ENCODE data around the gene SELENOK.

The SELENOK gene

DNA sequence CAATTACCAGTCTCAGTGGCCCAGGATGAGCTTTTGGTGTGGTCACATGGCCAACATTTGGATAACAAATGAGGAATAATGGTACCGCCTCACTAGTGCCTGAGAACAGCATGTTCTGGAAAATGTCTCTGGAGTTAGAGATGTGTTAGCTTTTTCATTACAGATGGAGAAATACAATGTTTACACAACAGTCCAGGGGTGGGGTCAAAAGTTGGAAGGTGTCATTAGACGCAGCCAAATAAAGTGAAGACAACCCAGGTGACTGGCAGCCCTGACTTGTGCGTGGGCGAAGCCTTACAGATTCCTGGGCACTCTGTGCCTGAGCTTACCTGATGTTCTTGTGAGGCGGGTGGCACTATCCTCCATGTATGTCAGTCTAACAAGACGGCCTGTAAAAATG, 32.5 kb downstream of the SELENOK start:
- no peaks in the 10 kb centered on the region for H3K36me3 ChIP-seq (ENCODE audit: insufficient read depth)
- no peaks in the 10 kb centered on the region for H3K4me1 ChIP-seq (ENCODE audit: low read depth, poor library complexity, severe bottlenecking)
- TF ChIP-seq, protein P1, sequence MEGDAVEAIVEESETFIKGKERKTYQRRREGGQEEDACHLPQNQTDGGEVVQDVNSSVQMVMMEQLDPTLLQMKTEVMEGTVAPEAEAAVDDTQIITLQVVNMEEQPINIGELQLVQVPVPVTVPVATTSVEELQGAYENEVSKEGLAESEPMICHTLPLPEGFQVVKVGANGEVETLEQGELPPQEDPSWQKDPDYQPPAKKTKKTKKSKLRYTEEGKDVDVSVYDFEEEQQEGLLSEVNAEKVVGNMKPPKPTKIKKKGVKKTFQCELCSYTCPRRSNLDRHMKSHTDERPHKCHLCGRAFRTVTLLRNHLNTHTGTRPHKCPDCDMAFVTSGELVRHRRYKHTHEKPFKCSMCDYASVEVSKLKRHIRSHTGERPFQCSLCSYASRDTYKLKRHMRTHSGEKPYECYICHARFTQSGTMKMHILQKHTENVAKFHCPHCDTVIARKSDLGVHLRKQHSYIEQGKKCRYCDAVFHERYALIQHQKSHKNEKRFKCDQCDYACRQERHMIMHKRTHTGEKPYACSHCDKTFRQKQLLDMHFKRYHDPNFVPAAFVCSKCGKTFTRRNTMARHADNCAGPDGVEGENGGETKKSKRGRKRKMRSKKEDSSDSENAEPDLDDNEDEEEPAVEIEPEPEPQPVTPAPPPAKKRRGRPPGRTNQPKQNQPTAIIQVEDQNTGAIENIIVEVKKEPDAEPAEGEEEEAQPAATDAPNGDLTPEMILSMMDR (conservative IDR thresholded peaks at IDR 0.05; ENCODE audit: low read depth, low read length): no peak
- no peak overlapping the region for H3K27ac ChIP-seq
- no peak overlapping the region for H3K9ac ChIP-seq
- no peak overlapping the region for H2AFZ ChIP-seq (ENCODE audit: low read depth)
- H3K4me3 ChIP-seq (IDR thresholded peaks at IDR 0.05; ENCODE audit: insufficient read depth, low read depth, low read length): no peak overlapping the region
- no peak overlapping the region for H3K4me2 ChIP-seq
- no peaks in the 10 kb centered on the region for H3K79me2 ChIP-seq (ENCODE audit: insufficient read depth, low read depth)
- no peaks in the 10 kb centered on the region for H4K20me1 ChIP-seq (ENCODE audit: insufficient read depth)
- H3K27me3 ChIP-seq (ENCODE audit: insufficient read depth, low read depth): no peaks in the 10 kb centered on the region

DNA sequence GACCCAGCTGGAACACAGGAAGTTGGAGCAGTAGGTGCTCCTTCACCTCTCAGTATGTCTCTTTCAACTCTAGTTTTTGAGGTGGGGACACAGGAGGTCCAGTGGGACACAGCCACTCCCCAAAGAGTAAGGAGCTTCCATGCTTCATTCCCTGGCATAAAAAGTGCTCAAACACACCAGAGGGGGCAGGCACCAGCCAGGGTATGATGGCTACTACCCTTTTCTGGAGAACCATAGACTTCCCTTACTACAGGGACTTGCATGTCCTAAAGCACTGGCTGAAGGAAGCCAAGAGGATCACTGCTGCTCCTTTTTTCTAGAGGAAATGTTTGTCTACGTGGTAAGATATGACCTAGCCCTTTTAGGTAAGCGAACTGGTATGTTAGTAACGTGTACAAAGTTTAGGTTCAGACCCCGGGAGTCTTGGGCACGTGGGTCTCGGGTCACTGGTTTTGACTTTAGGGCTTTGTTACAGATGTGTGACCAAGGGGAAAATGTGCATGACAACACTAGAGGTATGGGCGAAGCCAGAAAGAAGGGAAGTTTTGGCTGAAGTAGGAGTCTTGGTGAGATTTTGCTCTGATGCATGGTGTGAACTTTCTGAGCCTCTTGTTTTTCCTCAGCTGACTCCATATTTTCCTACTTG, 33.4 kb downstream of the SELENOK start:
- Histone ChIP-seq H4K20me1 (ENCODE audit: insufficient read depth) (no peaks in the 10 kb centered on the region), H3K27me3 (ENCODE audit: insufficient read depth, low read depth) (no peaks in the 10 kb centered on the region), H3K4me2 (no peak overlapping the region), H3K79me2 (ENCODE audit: insufficient read depth, low read depth) (no peaks in the 10 kb centered on the region), H3K9ac (no peak overlapping the region), H3K36me3 (ENCODE audit: insufficient read depth) (no peaks in the 10 kb centered on the region), H3K4me1 (ENCODE audit: low read depth, poor library complexity, severe bottlenecking) (no peaks in the 10 kb centered on the region), H2AFZ (ENCODE audit: low read depth) (no peak overlapping the region), H3K4me3 (IDR thresholded peaks at IDR 0.05; ENCODE audit: insufficient read depth, low read depth, low read length) (no peak overlapping the region), H3K27ac (no peak overlapping the region)
- TF ChIP-seq, protein P1 (conservative IDR thresholded peaks at IDR 0.05; ENCODE audit: low read depth, low read length): no peak

DNA sequence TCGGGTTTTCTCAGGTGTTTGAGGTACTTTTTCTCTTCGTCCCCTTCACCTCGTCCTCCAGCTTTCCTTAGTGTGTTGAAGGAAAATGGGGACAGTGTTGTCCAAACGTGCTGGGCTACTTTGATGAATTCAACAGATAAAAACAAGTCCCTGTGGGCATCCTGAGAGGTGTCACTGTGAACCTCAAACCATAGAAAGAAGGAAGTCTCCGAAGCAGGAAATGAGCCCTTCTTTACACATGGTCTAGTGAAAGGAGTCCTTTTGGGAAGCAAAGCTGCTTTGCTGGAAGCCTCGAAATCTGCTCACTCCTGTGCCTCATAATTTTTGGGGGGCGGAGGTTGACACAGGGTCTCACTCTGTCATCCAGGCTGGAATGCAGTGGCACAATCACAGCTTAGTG, 34.7 kb downstream of the SELENOK start:
- no peaks in the 10 kb centered on the region for H3K36me3 ChIP-seq (ENCODE audit: insufficient read depth)
- no peak overlapping the region for H3K4me2 ChIP-seq
- H4K20me1 ChIP-seq (ENCODE audit: insufficient read depth): no peaks in the 10 kb centered on the region
- H2AFZ ChIP-seq (ENCODE audit: low read depth): no peak overlapping the region
- no peak overlapping the region for H3K9ac ChIP-seq
- no peak overlapping the region for H3K27ac ChIP-seq
- H3K27me3 ChIP-seq (ENCODE audit: insufficient read depth, low read depth): no peaks in the 10 kb centered on the region
- H3K79me2 ChIP-seq (ENCODE audit: insufficient read depth, low read depth): no peaks in the 10 kb centered on the region
- TF ChIP-seq, protein P1 (conservative IDR thresholded peaks at IDR 0.05; ENCODE audit: low read depth, low read length): no peak
- no peak overlapping the region for H3K4me3 ChIP-seq (IDR thresholded peaks at IDR 0.05; ENCODE audit: insufficient read depth, low read depth, low read length)
- H3K4me1 ChIP-seq (ENCODE audit: low read depth, poor library complexity, severe bottlenecking): no peaks in the 10 kb centered on the region

DNA sequence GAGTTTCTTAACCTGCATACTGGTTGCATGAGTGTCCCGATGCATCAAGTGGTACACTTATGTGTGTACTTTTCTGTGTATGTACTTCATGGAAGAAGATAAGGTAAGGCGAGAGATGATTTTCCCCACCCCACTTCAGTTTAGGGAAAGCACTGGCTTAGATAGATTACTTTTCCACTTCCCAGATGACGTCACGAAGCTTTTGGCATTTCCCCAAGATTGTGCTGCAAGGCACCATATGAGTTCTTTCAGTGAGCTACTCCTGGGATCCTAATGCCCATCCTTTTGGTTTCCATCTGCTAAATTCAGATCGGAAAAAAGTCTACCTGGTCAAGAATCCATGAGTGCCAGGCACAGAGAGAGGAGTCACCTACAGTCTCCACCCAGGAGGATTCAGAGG, 40.8 kb downstream of the SELENOK start:
- Histone ChIP-seq H3K4me1 (ENCODE audit: low read depth, poor library complexity, severe bottlenecking) (no peaks in the 10 kb centered on the region), H2AFZ (ENCODE audit: low read depth) (no peak overlapping the region), H3K27me3 (ENCODE audit: insufficient read depth, low read depth) (no peaks in the 10 kb centered on the region), H4K20me1 (ENCODE audit: insufficient read depth) (no peaks in the 10 kb centered on the region), H3K36me3 (ENCODE audit: insufficient read depth) (no peaks in the 10 kb centered on the region), H3K9ac (no peak overlapping the region), H3K4me2 (no peak overlapping the region), H3K27ac (no peak overlapping the region), H3K4me3 (IDR thresholded peaks at IDR 0.05; ENCODE audit: insufficient read depth, low read depth, low read length) (no peak overlapping the region), H3K79me2 (ENCODE audit: insufficient read depth, low read depth) (no peaks in the 10 kb centered on the region)
- TF ChIP-seq, protein P1 (conservative IDR thresholded peaks at IDR 0.05; ENCODE audit: low read depth, low read length): no peak

All from KMS-11 (cell line).